Activated CD8-positive, alpha-beta memory T cell treated with anti-CD3 and anti-CD28 coated beads, Interleukin-2, amount 50 U/mL, for 4 hours (primary cell): ENCODE results near the gene CDIP1.

Source experiments
- DNase-seq: peaks from one replicate; pipeline ENCODE4 v3.0.0-alpha.2; 2020

Gene CDIP1

DNA sequence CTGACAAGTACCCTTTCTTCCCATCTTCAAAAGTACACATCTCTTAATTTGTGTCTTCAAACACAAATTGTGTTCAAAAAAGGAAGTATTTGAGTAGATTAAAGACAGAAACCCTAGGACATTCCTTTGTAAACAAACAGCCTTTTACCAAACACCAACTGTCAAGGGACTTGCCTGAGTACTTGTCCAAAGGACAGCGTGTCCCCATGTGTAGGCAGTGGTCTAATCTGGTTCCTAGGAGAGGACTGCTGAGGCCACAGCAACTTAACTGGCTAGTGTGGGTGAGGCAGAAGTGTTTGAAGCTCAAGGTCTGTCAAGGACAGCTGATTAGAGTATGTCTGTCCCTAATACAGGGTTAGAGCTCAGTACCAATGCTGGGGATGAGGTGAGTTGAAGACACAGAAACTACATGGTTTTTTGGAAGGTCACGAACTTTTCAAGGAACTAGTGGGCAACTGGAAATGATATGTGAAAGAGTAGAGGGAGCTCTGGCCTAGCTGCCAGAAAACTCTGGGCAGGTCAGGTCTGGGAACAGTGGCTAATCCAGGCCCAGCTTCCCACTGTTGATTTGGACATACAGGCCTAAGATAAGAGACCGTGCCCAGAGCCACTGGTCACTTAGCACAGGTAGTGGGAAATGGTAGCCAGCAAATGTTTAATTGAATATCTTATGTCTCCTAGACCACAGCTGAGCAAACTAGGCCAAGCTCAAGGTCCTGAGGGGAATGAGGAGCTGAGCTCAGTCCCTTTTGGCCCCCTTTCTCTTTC lies 52.3 kb downstream of the CDIP1 start:
- DNase-seq: no peak

GRCh38 chr16:4481963-4482362 lies 56.6 kb downstream of the CDIP1 start:
- no peak for DNase-seq

DNA sequence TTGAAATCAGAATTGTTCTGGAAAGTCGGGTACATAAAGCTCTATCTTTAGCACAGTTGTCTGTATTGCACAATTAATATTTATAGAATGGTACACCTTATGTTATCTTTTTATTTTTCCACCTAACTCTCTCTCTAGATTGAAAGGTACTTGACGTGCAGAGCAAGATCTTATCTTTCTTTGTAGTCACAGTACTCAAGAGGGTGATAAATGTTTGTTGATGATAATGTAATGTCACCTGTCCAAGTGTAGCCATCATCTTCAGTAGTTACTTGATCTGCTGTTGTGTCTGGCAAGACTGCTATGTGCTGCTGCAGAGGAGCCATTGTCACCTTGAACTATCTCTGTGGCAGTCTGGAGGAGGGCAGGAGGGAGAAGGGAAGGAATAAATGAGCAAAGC lies 57.0 kb downstream of the CDIP1 start:
- DNase-seq: no peak

DNA sequence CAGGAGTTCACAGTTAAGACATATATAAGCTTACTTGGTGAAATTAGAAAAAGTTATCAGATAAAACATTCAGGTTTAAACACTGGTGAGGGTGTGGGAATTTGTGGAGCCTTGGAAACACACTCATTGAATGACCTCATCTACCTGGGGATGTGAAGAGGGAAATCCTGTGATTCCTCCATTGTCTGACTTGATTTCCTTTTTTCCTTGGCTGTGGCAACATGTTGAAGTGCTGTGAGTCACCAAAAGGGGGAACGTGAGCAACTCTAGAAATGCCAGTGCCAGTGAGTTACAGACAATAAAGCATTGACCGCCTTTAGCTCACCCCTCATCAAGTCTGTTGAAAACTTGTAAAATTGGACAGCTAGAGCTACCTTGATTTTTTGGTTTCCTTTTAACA lies 60.6 kb downstream of the CDIP1 start:
- no peak for DNase-seq

DNA sequence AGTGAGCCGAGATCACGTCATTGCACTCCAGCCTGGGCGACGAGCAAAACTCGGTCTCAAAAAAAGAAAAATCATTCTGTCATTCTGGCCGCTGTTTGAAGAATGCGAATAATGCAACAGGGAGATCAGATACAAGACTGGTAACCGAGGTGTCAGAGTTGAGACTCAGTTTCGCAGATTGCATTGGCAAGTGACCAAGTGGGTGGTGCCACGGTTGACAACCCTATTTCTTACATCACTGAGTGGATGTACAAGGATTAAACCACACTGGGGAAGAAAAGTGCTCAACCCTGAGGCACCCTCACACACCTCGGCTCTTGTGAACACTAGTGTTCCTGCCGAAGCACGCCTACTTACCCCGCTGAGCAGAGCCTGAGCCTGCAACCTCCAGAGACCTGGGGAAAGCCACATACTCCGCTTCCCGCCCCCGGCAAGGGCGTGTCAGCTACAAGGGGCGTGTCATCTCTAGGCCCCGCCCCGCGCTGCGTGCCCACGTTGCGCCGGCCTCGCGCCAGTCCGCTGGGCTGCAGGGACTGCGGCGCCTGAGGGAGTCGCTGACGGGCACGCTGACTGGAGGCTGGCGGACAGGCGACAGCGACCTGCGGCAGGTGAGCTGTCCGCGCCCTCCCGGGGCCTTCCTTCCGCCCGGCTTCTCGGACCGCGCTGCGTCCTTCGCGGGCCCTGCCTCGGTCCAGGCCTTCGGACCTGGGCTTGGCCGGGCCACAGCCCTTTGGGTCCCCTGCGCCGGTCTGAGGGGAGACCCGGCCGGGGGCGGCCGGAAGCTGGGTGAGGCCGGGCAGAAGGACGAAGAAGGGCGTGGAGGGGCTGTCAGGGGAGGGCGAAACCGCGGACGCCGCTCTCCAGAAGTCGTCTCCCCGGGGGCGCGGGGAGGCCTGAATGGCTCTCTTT lies 62.4 kb downstream of the CDIP1 start, which contains the start of gene HMOX2:
Gene HMOX2 (plus strand): TSS at position 519 of the 909 bp plus-strand sequence. CDS start 29,127 bp downstream, outside the sequence.
- peak; percentile 95 for DNase-seq

DNA sequence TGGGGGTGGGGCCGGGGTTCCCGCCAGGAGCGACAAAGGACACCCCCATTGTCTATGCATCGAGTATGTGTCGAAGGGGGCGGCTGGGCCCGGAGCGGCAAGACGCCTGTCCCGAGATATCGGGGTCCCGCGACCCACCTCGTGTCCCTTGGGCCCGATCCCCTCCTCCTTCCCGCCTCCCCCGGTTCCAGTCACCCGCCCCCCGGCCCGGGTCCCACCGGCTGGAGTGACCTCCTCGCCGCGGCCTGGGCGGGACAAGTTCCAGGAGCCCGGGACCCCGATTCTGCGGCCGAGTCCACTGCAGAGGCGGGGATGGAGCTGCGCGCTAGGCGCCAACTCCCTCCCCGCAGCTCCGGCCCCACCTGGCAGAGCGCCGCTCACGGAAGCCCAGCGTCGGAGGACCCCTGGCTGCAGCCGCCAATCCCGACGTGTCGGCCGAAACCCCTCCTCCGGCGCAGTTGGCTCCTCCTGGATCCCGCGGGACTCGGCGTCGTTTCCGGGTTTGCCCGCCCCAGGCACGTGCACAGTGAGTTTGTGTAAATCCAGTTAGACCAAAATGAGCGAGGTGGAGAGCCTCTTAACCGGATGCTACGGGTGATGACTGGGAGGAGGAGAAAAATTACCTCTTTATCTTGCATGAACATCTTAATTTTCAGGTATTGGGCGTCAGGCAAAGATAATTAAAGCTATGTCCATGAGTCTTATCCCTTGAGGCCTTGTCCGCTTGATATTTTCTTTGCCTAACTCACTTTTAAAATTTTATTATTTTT lies 64.2 kb downstream of the CDIP1 start, which contains the start of gene NMRAL1:
Gene NMRAL1 (minus strand): TSS at position 434 of the 770 bp plus-strand sequence. CDS start 493 bp downstream, outside the sequence.
- peak; percentile 81 for DNase-seq

- no peak for DNase-seq
Measured at GRCh38 chr16:4472880-4473279, 65.7 kb downstream of the CDIP1 start.

- no peak for DNase-seq
Measured at GRCh38 chr16:4471869-4472268, 66.7 kb downstream of the CDIP1 start.

- DNase-seq: no peak
Measured at GRCh38 chr16:4468972-4469371, 69.6 kb downstream of the CDIP1 start.

DNA sequence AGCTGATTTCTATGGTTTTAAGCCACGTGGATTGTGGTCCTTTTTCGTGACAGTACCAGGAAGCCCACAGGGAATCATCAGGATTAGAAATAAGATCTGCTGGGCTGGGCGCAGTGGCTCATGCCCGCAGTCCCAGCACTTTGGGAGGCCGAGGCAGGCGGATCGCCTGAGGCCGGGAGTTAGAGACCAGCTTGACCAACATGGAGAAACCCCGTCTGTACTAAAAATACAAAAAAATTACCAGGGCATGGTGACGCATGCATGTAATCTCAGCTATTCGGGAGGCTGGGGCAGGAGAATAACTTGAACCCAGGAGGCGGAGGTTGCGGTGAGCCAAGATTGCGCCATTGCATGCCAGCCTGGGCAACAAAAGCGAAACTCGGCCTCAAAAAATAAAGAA lies 70.7 kb downstream of the CDIP1 start:
- no peak for DNase-seq

- peak; percentile 66 for DNase-seq
Measured at GRCh38 chr16:4465977-4466779, 72.4 kb downstream of the CDIP1 start.

GRCh38 chr16:4463522-4464163 lies 74.9 kb downstream of the CDIP1 start:
- no peak for DNase-seq

DNA sequence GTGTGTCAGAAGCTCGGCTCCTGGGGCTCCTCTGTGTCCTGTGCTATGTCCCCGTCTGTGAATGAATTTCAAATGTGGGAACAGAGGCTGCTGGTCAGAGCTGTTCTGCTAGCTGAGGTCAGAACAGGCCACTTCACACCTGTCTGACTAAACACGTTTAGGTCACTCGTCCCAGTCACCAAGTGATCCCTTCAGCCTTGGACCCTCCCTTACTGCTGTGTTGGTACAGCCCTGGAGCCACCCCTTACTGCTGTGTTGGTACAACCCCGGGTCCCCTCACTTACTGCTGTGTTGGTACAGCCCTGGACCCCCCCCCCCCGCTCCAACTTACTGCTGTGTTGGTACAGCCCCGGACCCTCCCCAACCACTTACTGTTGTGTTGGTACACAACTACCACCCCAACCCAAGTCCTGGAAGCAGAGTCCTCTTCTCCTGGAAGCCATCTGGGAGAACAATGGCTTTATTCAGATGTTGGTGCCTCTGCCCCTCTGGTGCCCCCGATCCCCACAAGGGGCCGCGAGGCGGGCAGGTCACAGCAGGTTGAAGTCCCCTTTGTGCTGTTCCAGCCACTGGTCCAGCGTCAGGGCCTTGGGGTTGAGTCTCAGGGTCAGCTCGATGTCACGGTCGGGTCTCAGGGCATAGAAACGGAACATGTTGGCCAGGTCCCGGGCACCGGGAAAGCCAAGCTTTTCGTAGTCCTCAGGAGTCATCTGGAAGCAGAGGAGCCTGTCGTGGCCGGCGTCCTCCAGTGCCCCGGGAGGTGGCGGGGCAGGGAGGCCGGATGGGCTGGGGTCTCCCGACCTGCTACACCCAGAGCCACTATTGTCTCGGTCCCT lies 77.1 kb downstream of the CDIP1 start:
- DNase-seq: no peak

DNA sequence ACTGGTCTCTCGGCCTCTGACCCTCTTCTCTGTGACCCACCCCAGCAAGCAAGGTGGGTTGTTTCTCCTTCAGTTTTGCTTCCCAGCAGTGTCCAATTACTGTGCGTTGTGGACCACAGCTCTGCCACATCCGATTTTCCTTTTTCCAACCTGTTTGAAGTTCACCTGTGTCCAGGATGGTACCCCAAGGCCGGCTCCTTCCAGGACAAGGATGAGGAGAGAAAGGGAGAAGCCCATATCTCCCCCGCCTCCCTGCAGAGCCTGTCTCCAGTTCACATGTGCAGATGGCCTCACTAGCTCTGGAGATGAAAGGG lies 77.7 kb downstream of the CDIP1 start:
- no peak for DNase-seq
